Measurements from ENCODE around the gene RBM4. TPM values are rescaled to one million over a fixed set of nuclear protein-coding genes. Genes with fewer than 3 reads are reported as not detected.
"Not testable (repeated sequence)": the region's sequence is repeated elsewhere in the genome, so short reads cannot be mapped to it uniquely, and the experiment has no call there.

Gene RBM4
- total RNA-seq, 1 donor from 2014 or later: 200 TPM

GRCh38 chr11:66616379-66617154 lies 21.9 kb upstream of the RBM4 start, which contains the start of gene RBM14:
TSS of gene RBM14 (plus strand) at chr11:66616630. CDS start at chr11:66616721, 91 bp downstream.
- peak; percentile 97 for DNase-seq (ENCODE audit: low read depth)

GRCh38 chr11:66617155-66617834 lies 21.2 kb upstream of the RBM4 start:
- no peak for DNase-seq (ENCODE audit: low read depth)

- peak; percentile 74 for DNase-seq (ENCODE audit: low read depth)
These were observed 19.4 kb upstream of the RBM4 start for GRCh38 chr11:66619080-66619554.

- no peak for DNase-seq (ENCODE audit: low read depth)
These were observed 14.1 kb upstream of the RBM4 start for GRCh38 chr11:66624450-66624849.

- no peak for DNase-seq (ENCODE audit: low read depth)
These were observed 13.3 kb upstream of the RBM4 start for GRCh38 chr11:66625041-66625751.

GRCh38 chr11:66625752-66626149 lies 12.8 kb upstream of the RBM4 start:
- DNase-seq (ENCODE audit: low read depth): no peak

GRCh38 chr11:66626382-66626781 lies 12.1 kb upstream of the RBM4 start:
- no peak for DNase-seq (ENCODE audit: low read depth)

GRCh38 chr11:66626926-66627325 lies 11.6 kb upstream of the RBM4 start:
- no peak for DNase-seq (ENCODE audit: low read depth)

GRCh38 chr11:66628061-66628603 lies 10.4 kb upstream of the RBM4 start:
- no peak for DNase-seq (ENCODE audit: low read depth)

GRCh38 chr11:66629356-66629755 lies 9.1 kb upstream of the RBM4 start:
- no peak for DNase-seq (ENCODE audit: low read depth)

- no peak for DNase-seq (ENCODE audit: low read depth)
These were observed 6.6 kb upstream of the RBM4 start for GRCh38 chr11:66631883-66632282.

- DNase-seq (ENCODE audit: low read depth): no peak
These were observed 5.6 kb upstream of the RBM4 start for GRCh38 chr11:66632952-66633351.

- DNase-seq (ENCODE audit: low read depth): no peak
These were observed 2.1 kb upstream of the RBM4 start for GRCh38 chr11:66636411-66636810.

GRCh38 chr11:66637557-66638176 lies 836 bp upstream of the RBM4 start:
- no peak for DNase-seq (ENCODE audit: low read depth)

GRCh38 chr11:66639066-66639813 lies 737 bp downstream of the RBM4 start:
- peak; percentile 38 for DNase-seq (ENCODE audit: low read depth)

- not testable (repeated sequence) for DNase-seq (ENCODE audit: low read depth)
These were observed 1.4 kb downstream of the RBM4 start for GRCh38 chr11:66639814-66640340.

GRCh38 chr11:66641834-66642233 lies 3.3 kb downstream of the RBM4 start:
- peak; percentile 39 for DNase-seq (ENCODE audit: low read depth)

- no peak for DNase-seq (ENCODE audit: low read depth)
These were observed 5.4 kb downstream of the RBM4 start for GRCh38 chr11:66643745-66644437.

- DNase-seq (ENCODE audit: low read depth): no peak
These were observed 8.3 kb downstream of the RBM4 start for GRCh38 chr11:66646828-66647227.

GRCh38 chr11:66649903-66650302 lies 11.4 kb downstream of the RBM4 start:
- DNase-seq (ENCODE audit: low read depth): no peak

Measured in renal cortical epithelial cell (primary cell).